Erythroblast (primary cell): ENCODE measurements around the gene OXA1L.

Experiments
- DNase-seq, 2 experiments: peaks; one replicate each; lab custom pipeline; 2025; lab: John Stamatoyannopoulos, UW
- GATA1 ChIP-seq: IDR thresholded peaks from 2 replicates; pipeline ENCODE4 v1.6.1; 2011; ENCODE audit warnings: low read depth, mild to moderate bottlenecking, control low read depth, low read length, moderate library complexity
- POLR2A ChIP-seq: IDR thresholded peaks from 2 replicates; pipeline ENCODE4 v1.6.1; 2011; ENCODE audit warnings: mild to moderate bottlenecking, low read length

OXA1L gene

GRCh38 chr14:22819151-22819988 lies 52.9 kb downstream of the OXA1L start:
- TF ChIP-seq GATA1 (no peak), POLR2A (no peak)
- DNase-seq: no peak

GRCh38 chr14:22820731-22821130 lies 54.2 kb downstream of the OXA1L start:
- no peak for TF ChIP-seq POLR2A
- TF ChIP-seq GATA1: no peak
- DNase-seq: no peak

GRCh38 chr14:22821193-22822015 lies 54.9 kb downstream of the OXA1L start:
- DNase-seq: no peak
- TF ChIP-seq GATA1 (no peak), POLR2A (no peak)

GRCh38 chr14:22822016-22822570 lies 55.6 kb downstream of the OXA1L start:
- no peak for DNase-seq
- TF ChIP-seq GATA1: no peak
- TF ChIP-seq POLR2A: no peak
